IPS-18c (cell line): ENCODE data around the gene RAD51B.
"Not testable (repeated sequence)": the region's sequence is repeated elsewhere in the genome, so short reads cannot be mapped to it uniquely, and the experiment has no call there.

ENCODE experiments used
- H3K4me3 ChIP-seq: 2 replicates; pipeline ENCODE4 v1.7.0; 2013; ENCODE audit warnings: low read depth, mild to moderate bottlenecking, low read length, moderate library complexity; ENCODE audit not compliant: insufficient read depth
- H3K9me3 ChIP-seq: one replicate; pipeline ENCODE4 v1.6.1; 2013; ENCODE audit warnings: mild to moderate bottlenecking, low read length, moderate library complexity; ENCODE audit not compliant: control insufficient read depth, insufficient read depth

RAD51B gene

GRCh38 chr14:68752271-68753006 is 932.9 kb downstream of the RAD51B start:
- H3K9me3 ChIP-seq = no peaks in the 10 kb centered on the region
- H3K4me3 ChIP-seq = no peak overlapping the region

- Histone ChIP-seq H3K9me3 (no peaks in the 10 kb centered on the region), H3K4me3 (no peak overlapping the region)
These were observed 934.1 kb downstream of the RAD51B start for GRCh38 chr14:68753690-68754089.

GRCh38 chr14:68755016-68755353 is 935.4 kb downstream of the RAD51B start:
- no peak overlapping the region for H3K4me3 ChIP-seq
- no peaks in the 10 kb centered on the region for H3K9me3 ChIP-seq

- no peaks in the 10 kb centered on the region for H3K9me3 ChIP-seq
- no peak overlapping the region for H3K4me3 ChIP-seq
These were observed 936.5 kb downstream of the RAD51B start for GRCh38 chr14:68756000-68756481.

GRCh38 chr14:68756734-68757133 is 937.2 kb downstream of the RAD51B start:
- no peak overlapping the region for H3K4me3 ChIP-seq

GRCh38 chr14:68757618-68758081 is 938.1 kb downstream of the RAD51B start:
- Histone ChIP-seq H3K4me3 (no peak overlapping the region), H3K9me3 (no peaks in the 10 kb centered on the region)

More at GRCh38 chr14:68756734-68757133, 937.2 kb downstream of the RAD51B start:
- H3K9me3 ChIP-seq = no peaks in the 10 kb centered on the region

GRCh38 chr14:68758301-68758700 is 938.7 kb downstream of the RAD51B start:
- H3K4me3 ChIP-seq = no peak overlapping the region

GRCh38 chr14:68759017-68759560 is 939.5 kb downstream of the RAD51B start:
- no peaks in the 10 kb centered on the region for H3K9me3 ChIP-seq
- H3K4me3 ChIP-seq = no peak overlapping the region

More at GRCh38 chr14:68758301-68758700, 938.7 kb downstream of the RAD51B start:
- H3K9me3 ChIP-seq = no peaks in the 10 kb centered on the region

- Histone ChIP-seq H3K9me3 (no peaks in the 10 kb centered on the region), H3K4me3 (no peak overlapping the region)
These were observed 940.4 kb downstream of the RAD51B start for GRCh38 chr14:68759937-68760336.

- Histone ChIP-seq H3K9me3 (no peaks in the 10 kb centered on the region), H3K4me3 (no peak overlapping the region)
These were observed 941.2 kb downstream of the RAD51B start for GRCh38 chr14:68760761-68761160.

- Histone ChIP-seq H3K4me3 (no peak overlapping the region), H3K9me3 (no peaks in the 10 kb centered on the region)
These were observed 941.8 kb downstream of the RAD51B start for GRCh38 chr14:68761391-68761790.

GRCh38 chr14:68762953-68763764 is 943.6 kb downstream of the RAD51B start:
- no peaks in the 10 kb centered on the region for H3K9me3 ChIP-seq
- H3K4me3 ChIP-seq = no peak overlapping the region

GRCh38 chr14:68763843-68764242 is 944.3 kb downstream of the RAD51B start:
- H3K9me3 ChIP-seq, H3K4me3 ChIP-seq: not testable (repeated sequence)

- no peaks in the 10 kb centered on the region for H3K9me3 ChIP-seq
- no peak overlapping the region for H3K4me3 ChIP-seq
These were observed 947.0 kb downstream of the RAD51B start for GRCh38 chr14:68766299-68767247.

GRCh38 chr14:68767248-68767645 is 947.7 kb downstream of the RAD51B start:
- H3K4me3 ChIP-seq = no peak overlapping the region

GRCh38 chr14:68768316-68768715 is 948.7 kb downstream of the RAD51B start:
- H3K4me3 ChIP-seq = no peak overlapping the region
- no peaks in the 10 kb centered on the region for H3K9me3 ChIP-seq

More at GRCh38 chr14:68767248-68767645, 947.7 kb downstream of the RAD51B start:
- no peaks in the 10 kb centered on the region for H3K9me3 ChIP-seq

GRCh38 chr14:68770051-68770450 is 950.5 kb downstream of the RAD51B start:
- no peak overlapping the region for H3K4me3 ChIP-seq

More at GRCh38 chr14:68770051-68770450, 950.5 kb downstream of the RAD51B start:
- H3K9me3 ChIP-seq = no peaks in the 10 kb centered on the region
